ENCODE results near the gene TMEM184A.

- TF ChIP-seq CTCF (IDR thresholded peaks at IDR 0.05) = no peak
- no peak for TF ChIP-seq POLR2A (IDR thresholded peaks at IDR 0.05)
Observed at GRCh38 chr7:1564603-1565022, 8.6 kb upstream of the TMEM184A start.
